Inferior parietal cortex (tissue), 1 donor: ENCODE measurements around the gene ALPK1.
"Not testable (repeated sequence)": the region's sequence is repeated elsewhere in the genome, so short reads cannot be mapped to it uniquely, and the experiment has no call there.

Source experiments
- DNase-seq: peaks from one replicate; pipeline ENCODE4 v3.0.0-alpha.2; 2016; ENCODE audit errors: extremely low spot score

ALPK1 gene

DNA sequence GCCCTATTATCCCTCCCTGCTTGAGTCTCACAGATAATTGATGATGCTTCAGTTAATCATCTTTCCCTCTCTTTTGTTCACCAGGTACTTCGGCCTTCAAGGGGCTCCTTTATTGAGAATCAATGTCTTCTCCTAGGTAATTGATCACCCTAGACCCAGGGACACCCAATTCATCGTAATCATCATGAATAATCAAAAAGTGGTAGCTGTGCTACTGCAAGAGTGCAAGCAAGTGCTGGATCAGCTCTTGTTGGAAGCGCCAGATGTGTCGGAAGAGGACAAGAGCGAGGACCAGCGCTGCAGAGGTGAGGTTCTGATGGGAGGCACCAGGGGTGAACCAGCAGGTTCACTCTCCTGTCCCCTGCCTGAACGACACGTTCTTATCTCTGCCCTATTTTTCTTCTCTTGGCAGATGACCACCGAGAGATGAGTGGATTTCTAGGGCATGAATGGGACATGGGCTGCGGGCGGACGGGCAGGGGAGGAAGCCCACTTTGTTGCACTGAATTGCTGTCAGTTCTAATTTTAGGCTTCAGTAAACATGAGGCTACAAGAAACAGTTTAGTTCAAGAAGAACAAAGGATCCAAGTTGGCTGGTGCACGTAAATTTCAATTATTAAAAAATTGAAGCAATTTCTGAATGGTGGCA is 80.5 kb downstream of the ALPK1 start:
- DNase-seq: no peak

DNA sequence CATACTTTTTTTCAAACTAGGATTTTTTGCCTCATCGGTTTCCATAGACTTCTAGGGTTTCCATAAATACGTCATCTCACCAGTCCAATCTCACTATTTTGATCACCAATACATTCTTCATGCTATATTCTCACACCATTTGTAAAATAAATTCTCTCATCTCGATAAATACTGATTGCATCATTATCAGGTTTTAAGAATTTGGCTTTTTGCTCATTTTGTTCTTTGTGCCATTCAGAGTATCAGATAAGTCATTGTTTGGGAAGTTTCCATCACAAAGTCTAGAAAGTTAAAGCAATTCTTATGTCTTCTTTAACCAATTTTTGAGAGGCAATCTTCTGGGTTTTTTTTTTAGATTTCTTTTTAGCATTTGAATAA is 81.1 kb downstream of the ALPK1 start:
- no peak for DNase-seq

DNA sequence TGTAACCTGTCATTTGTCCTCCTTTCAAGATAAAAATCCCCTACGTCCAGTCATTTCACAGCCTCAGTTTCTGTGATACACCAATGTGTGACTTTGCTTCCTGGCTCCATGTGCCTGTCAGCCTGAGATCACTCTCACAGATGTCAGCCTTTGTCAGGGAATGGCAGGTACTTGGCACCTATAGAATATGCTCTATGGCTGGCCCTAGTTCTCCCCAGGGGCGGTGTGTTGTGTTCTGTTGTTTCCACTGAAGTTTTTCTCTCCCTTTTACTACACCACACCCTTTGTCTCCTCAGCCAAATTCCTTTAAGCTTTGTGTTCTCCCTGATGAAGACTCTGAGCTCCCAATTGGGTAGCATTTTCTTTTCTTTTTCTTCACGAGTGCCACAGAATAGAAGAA is 81.7 kb downstream of the ALPK1 start:
- DNase-seq: no peak

DNA sequence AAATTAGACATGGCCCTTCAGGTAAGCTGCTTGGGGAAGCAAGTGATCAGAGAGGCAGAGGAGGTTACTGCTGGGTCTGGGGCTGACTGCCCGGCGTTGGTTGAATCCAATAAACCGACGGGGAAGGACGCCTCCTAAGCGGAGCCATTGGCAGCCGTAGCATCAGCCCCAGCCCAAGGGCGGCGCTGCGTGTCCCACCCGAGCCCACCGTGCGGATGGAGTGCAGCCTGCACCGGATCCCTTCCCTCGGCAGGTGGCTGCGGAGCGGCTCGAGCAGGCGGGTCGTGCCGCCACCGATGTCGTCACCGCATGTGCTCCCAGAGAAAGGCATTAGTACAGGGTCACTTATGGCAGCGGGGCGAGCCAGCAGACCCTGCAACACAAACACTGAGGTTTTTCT is 82.1 kb downstream of the ALPK1 start:
- no peak for DNase-seq

DNA sequence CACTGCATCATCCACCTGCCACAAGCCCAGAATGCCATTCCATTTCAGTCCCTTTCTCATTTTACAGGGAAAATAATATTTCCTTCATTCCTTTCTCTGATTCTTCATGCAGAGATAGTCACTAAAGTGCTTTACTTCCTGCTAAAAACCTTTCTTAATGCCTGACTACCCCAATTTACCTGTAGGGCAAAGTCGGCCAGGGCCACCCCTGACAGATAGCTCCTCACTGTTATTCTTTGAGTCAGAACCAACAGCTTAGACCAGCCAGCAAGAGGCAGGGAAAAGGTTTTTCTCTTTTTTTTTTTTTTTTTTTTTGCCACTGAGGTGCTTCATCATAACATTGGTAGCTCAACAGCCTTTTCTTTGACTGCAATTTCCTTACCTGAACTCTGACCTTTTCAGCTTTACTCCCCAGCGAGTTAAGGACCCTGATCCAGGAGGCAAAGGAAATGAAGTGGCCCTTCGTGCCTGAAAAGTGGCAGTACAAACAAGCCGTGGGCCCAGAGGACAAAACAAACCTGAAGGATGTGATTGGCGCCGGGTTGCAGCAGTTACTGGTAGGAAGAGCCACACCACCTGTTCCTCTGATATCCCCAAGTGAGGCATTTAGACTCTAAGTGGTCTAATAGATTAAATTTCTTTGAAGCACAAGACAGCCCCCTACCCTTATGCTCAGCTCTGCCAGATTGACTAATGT is 85.0 kb downstream of the ALPK1 start:
- no peak for DNase-seq

DNA sequence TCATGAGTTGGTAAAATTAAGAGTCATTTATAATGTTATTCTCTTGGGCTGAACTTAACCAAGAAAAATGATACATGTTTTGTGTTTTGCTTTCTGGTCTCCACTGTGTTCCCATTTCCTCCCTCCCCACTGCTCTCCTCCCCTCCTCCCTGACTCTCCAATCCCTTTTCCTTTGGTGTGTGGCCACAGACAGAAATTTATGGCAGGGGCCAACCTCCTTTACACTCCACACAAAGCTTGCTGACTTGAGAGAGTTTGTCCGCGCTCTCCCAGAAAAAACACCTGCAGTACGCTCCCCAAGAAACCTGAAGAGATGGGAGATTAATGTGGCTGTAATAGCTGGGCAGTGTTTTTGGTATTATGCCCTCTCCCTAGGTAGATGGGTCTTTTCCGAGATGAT is 88.9 kb downstream of the ALPK1 start:
- DNase-seq: no peak

DNA sequence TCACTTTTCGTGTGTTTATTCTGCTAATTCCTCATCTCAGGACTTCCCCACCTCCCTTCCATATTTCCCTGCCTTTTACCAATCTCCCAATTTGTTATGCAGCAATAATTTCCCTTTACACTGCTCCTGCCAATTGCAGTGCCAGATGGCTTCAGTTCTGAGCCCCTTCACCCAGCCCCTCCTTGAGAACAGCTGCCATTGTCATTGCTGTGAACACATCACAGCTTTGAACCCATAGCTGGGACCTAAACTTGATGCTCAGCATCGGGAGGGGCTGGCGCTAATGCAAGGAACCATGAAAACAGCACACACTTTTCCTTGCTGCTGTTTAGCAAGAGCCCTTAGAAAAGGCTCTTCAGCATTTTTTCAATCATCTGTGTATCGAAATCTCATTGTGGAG is 104.9 kb downstream of the ALPK1 start:
- DNase-seq: no peak

DNA sequence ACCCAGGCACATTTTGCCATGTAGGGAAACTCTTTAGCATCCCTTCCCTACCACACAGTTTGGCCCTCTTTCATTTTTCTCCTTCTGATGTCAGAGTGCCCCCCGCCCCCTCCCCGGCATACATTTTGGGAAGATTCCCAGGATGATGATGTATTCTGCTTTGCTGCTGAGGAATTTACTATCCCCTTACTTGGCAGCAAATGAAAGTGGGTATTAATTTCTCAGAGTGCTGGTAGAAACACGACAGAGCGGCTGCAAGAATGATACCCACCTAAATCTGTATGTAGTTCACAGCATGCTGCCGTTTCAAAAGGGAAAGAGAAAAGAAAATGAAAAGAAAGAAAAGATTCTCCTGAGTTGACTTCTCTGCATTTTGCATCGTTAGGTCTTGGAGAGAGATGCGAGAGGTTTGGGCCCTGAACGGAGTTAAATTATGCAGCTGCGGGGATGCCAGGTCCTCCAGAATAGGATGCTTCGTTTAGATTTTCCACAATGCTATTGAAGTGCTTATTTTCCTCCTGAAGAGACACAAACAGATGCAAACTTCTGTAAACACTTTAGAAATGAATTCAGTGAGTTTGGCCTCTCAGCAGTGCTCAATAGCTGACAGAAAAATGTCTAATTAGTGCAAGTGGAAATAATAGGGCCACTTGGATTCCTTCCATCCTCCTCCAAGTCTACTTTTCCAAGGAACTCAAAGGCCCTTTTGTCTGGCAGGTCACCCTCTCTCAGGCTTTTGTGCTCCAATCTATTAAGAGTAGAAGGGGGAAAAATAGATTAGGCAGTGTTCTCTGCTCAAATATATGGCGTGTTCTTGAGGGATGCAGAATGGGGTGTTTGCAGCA is 106.2 kb downstream of the ALPK1 start:
- peak; percentile 39 for DNase-seq

DNA sequence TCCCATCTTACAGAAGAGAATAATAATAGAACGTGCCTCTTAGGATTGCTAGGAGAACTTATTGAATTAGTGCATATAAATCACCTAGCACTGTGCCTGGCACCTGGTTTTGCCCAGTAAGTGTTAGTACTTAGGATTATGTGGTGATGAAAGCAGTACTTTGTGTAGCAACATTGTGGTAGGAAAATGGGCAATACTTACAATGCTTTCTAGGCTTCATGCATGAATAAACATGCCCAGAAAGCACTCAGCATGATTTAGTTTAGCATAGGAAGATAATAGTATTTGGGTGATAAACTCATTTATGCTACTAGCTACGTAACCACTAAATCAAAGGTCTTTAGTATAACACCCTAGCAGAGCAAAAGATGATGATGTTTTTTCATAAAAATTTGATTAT is 113.2 kb downstream of the ALPK1 start:
- no peak for DNase-seq

DNA sequence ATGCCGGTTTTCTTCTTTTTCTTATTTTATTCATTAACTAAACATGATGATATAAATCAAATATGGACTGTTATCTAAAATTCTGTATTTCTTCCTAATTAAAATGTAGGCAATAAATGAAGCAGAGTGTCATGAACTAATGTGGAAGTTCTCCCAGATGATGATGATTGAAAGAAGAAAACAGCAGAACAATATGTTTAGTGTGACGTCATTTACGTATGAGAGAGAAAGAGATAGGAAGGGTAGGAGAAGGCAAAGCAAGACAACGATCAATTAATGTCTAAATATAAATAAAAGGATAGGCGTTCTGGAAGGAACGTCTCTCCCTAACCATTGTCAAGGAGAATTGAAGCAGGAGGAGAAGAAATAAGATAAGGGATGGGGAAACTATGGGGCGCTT is 113.6 kb downstream of the ALPK1 start:
- DNase-seq: no peak

DNA sequence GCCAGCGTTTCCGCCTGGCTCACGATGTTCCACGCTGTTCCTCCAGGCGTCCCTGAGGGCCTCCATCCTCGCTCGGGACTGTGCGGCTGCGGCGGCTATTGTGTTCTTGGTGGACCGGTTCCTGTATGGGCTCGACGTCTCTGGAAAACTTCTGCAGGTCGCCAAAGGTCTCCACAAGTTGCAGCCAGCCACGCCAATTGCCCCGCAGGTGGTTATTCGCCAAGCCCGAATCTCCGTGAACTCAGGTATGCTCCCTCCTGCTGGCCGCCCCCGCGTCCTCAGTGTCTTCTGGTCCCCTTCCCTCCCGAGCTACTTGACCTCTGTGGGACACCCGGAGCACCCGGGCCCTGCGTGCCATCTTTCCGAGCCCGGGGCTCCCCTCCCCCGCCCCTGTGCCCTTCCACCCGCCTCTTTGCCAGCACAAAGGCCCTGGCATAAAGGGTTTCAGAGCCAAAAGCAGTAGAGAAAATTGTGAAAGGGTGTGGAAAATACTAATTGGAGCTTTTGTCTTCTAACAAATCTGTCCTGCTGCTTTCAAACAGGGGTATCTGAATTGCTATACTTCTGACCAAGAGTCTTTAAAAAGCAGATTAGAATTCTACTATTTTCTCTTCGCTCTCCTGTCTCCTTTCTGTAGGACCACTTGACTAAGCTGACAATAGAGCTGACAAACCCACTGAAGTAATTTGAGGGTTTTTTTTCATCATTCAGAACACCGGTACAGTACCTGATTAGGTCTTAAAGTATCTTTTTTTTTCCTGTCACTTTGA is 114.8 kb downstream of the ALPK1 start:
- DNase-seq: no peak

DNA sequence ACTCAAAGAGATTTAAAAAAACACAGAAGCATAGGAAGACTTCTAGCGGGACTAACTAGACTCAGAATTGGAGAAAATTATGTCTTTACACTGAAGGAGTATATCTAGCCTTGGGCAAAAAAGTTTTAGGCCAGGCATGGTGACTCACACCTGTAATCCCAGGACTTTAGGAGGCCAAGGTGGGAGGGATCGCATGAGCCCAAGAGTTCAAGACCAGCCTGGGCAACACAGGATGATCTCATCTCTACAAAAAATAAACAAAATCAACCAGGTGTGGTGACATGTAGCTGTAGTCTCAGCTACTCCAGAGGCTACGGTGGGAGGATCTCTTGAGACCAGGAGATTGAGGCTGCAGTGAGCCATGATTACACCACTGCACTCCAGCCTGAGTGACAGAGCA is 119.3 kb downstream of the ALPK1 start:
- DNase-seq: no peak

DNA sequence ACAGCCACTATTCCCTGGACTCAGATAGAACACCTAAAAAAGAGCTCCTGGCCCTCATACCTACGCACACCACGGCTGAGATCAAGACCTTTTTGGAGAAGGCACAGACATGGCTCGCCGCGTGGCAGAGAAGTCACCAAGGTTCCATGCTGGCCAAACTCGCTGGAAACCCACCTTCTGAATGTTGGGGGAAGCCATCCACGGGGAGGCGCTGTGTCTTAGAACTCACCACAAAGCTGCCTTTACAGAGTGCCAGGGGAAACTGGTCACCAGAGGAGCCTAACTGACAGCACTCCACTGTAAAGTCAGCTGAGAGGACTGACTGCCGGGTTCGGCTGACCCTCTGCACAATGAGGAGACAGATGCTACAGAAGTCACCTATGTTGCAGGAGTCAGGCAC is 120.9 kb downstream of the ALPK1 start:
- no peak for DNase-seq

DNA sequence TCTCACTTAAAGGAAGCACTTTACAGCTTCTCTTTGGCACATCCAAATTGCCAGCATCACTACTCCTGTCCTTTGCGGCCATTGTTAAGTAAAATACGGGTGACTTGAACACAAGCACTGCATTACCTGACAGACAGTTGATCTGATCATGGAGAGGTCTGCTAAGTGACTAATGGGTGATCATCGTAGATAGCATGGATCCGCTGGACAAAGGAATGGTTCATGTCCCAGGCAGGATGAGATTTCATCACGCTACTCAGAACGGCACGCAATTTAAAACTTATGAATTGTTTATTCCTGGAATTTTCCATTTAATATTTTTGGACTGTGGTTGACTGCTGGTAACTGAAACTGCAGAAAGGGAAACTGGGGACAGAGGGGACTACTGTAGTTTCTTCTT is 124.7 kb downstream of the ALPK1 start:
- no peak for DNase-seq

DNA sequence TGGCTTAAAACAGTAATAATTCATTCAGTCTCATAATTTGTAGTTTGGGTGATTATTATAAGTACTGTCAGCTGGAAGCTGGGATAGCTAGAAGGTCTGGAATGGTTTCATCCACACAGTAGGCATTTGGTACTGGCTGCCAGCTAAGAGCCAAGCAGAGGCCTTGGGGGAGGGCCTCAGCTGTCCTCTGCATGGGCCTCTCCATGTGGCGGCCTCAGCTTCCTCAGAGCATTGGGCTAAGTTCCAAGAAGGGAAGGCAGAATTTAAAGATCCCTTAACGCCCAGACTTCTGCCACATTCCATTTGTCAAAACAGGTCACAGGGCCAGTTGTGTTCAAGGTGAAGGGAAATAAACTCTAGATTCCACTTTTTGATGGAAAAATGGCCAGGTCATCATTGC is 125.5 kb downstream of the ALPK1 start:
- no peak for DNase-seq

DNA sequence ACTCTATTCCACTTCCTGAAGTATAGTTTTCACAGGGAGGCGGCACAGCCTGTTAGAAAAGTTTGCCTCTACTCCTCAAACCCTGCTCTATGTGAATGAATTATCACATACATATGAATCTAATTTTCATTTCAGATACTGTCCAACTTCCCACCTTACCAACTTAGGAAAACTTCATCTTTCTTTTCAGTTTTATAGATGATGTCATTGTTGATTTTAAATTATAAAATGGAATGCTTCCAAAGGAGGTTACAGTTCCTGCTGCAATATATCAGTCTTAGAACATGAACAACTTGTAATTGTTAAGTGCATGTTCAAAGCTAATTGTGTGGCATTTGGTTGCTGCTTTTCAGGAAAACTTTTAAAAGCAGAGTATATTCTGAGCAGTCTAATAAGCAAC is 126.4 kb downstream of the ALPK1 start:
- no peak for DNase-seq

DNA sequence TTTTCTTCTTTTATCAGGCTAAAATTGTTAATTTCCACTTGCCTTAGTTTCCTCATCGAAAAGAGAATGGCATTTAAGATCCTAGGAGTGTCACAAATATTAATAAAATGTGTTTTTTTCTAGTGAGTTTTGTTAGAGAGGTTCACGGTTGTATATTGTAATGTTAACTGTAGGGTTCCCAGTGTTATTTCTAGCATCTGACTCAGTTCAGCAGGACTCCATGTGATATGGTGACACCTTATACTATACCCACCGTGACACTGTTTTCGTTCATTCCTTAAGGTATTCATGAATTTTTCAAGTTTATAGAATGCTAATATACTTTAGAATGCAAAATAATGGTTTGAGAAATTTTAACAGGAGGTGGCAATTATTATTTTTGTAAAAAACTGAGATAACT is 128.7 kb downstream of the ALPK1 start:
- no peak for DNase-seq

DNA sequence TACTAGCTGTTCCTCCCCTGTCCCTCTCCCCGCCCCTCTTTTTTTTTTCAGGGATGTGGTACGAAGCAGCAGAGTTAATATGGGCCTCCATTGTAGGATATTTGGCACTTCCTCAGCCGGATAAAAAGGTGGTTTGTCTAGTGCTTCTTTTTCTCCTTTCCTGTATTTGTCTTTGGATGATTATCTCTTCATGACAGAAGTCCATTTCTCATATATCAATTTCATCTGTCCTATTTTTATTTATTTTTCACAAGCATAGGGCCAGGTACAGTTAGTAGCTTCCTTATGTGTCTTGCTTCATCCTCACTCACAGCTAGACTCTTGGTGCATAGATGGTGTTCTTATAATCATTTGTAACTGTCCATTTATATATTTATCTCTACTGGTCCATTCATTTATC is 129.2 kb downstream of the ALPK1 start:
- DNase-seq: no peak

DNA sequence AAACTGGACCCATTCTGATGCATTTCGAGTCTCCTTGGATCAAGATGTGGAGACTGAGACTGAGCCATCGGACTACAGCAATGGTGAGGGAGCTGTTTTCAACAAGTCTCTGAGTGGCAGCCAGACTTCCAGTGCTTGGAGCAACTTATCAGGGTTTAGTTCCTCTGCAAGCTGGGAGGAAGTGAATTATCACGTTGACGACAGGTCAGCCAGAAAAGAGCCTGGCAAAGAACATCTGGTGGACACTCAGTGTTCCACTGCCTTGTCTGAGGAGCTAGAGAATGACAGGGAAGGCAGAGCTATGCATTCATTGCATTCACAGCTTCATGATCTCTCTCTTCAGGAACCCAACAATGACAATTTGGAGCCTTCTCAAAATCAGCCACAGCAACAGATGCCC is 134.0 kb downstream of the ALPK1 start:
- DNase-seq: no peak

DNA sequence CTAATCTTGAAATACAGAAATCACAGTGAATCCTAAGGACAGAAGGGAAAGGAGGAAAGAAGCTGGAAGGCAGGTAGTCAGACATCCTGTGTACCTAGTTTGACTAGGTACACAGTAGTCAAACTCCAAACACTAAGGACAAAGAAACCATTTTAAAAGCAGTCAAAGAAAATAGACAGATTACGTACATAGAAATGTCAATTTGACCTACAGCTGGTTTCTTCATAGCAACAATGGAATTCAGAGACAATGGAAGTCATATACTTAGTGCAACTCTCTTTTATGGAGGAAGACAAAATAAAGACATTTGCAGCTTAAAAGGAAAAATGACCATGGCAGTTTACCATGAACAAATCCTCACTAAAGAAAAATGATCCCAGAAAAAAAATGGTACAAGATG is 139.8 kb downstream of the ALPK1 start:
- DNase-seq: no peak

DNA sequence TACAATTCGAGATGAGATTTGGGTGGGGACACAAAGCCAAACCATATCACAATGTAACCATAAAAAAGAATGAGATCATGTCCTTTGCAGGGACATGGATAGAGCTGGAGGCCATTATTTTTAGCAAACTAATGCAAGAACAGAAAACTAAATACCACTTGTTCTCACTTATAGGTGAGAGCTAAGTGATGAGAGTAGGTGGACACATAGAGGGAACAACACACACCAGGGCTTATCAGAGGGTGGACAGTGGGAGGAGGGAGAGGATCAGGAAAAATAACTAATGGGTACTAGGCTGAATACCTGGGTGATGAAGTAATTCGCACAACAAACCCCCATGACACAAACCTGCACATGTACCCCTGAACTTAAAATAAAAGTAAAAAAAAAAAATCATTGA is 145.1 kb downstream of the ALPK1 start:
- DNase-seq: not testable (repeated sequence)
